Stomach (tissue), 4 donors: ENCODE data around the gene CHRNB1.

ENCODE experiments used
- CTCF ChIP-seq, 7 experiments: fragments of 450-650 bp in 4 of 7; fragments of 200-600 bp in 3 of 7; sonication (generic) in 3 of 7; IDR thresholded peaks; one replicate each; pipeline ENCODE4 v1.5.1; 2016 to 2019; ENCODE audit warnings: antibody characterized with exemption in 7 of 7, control low read depth in 2 of 7, mild to moderate bottlenecking in 1 of 7
- POLR2A ChIP-seq, 4 donors: fragments of 450-650 bp; IDR thresholded peaks; one replicate each; pipeline ENCODE4 v1.6.1; 2016; ENCODE audit warnings: antibody characterized with exemption in 4 of 4, control low read depth in 2 of 4, mild to moderate bottlenecking in 1 of 4, moderate library complexity in 1 of 4

GRCh38 chr17:7496470-7497183, 51.8 kb downstream of the CHRNB1 start:
- TF ChIP-seq CTCF (IDR thresholded peaks at IDR 0.05), result no peak
- no peak for TF ChIP-seq POLR2A (IDR thresholded peaks at IDR 0.05)
